HG02884 (cell line): Measurements from ENCODE around the gene TGFB1I1.
"Not testable (repeated sequence)": the region's sequence is repeated elsewhere in the genome, so short reads cannot be mapped to it uniquely, and the experiment has no call there.

Experiments used
- ATAC-seq: cut with Tn5 transposase; IDR thresholded peaks from one replicate; pipeline ENCODE4 v1.9.1; 2021; ENCODE audit warnings: mild to moderate bottlenecking, moderate library complexity; ENCODE audit not compliant: unreplicated experiment

Gene TGFB1I1

GRCh38 chr16:31467858-31468257 is 4.1 kb upstream of the TGFB1I1 start:
- ATAC-seq: no peak

- ATAC-seq: no peak
These were observed 1.3 kb upstream of the TGFB1I1 start for GRCh38 chr16:31470615-31471014.

- ATAC-seq: no peak
These were observed 594 bp upstream of the TGFB1I1 start for GRCh38 chr16:31471241-31471874.

- ATAC-seq: no peak
These were observed 804 bp downstream of the TGFB1I1 start for GRCh38 chr16:31472709-31473203.

GRCh38 chr16:31473264-31473984 is 1.5 kb downstream of the TGFB1I1 start:
- no peak for ATAC-seq

- ATAC-seq: no peak
These were observed 2.3 kb downstream of the TGFB1I1 start for GRCh38 chr16:31474173-31474714.

GRCh38 chr16:31474773-31475738 is 3.1 kb downstream of the TGFB1I1 start:
- ATAC-seq: no peak

- no peak for ATAC-seq
These were observed 4.0 kb downstream of the TGFB1I1 start for GRCh38 chr16:31475946-31476302.

GRCh38 chr16:31476303-31477219 is 4.6 kb downstream of the TGFB1I1 start:
- no peak for ATAC-seq

GRCh38 chr16:31477220-31478216 is 5.6 kb downstream of the TGFB1I1 start:
- no peak for ATAC-seq

GRCh38 chr16:31478956-31479355 is 7.0 kb downstream of the TGFB1I1 start:
- ATAC-seq: no peak

GRCh38 chr16:31479751-31480150 is 7.8 kb downstream of the TGFB1I1 start:
- no peak for ATAC-seq

GRCh38 chr16:31480851-31481536 is 9.0 kb downstream of the TGFB1I1 start:
- ATAC-seq: no peak

GRCh38 chr16:31483081-31483480 is 11.1 kb downstream of the TGFB1I1 start, which contains the start of gene SLC5A2:
SLC5A2 (plus strand) TSS chr16:31483123; CDS start chr16:31483137, 14 bp downstream.
- ATAC-seq: no peak

- not testable (repeated sequence) for ATAC-seq
These were observed 12.1 kb downstream of the TGFB1I1 start for GRCh38 chr16:31484048-31484447.

GRCh38 chr16:31484491-31485171 is 12.7 kb downstream of the TGFB1I1 start:
- ATAC-seq: no peak

- ATAC-seq: no peak
These were observed 13.6 kb downstream of the TGFB1I1 start for GRCh38 chr16:31485571-31485970.
